Neural crest cell (in vitro differentiated cells): Measurements from ENCODE around the gene PAX5. TPM values are rescaled to one million over a fixed set of nuclear protein-coding genes. Genes with fewer than 3 reads are reported as not detected.
A peak's percentile ranks its signal among the peaks of the same experiment; 100 is the strongest.

Source experiments
- DNase-seq: peaks from one replicate; pipeline ENCODE4 v3.0.0; 2021; ENCODE audit warnings: low read depth, mixed read lengths, low spot score
- H3K27ac Mint-ChIP-seq: one replicate; pipeline ENCODE4 v1.8.0; 2021; ENCODE audit warnings: mild to moderate bottlenecking, mixed read lengths; ENCODE audit not compliant: unreplicated experiment
- H3K27me3 Mint-ChIP-seq: 2 replicates; pipeline ENCODE4 v1.8.0; 2021; ENCODE audit warnings: low read depth, mild to moderate bottlenecking, mixed read lengths
- H3K36me3 Mint-ChIP-seq: 2 replicates; pipeline ENCODE4 v1.8.0; 2021; ENCODE audit warnings: low read depth, mild to moderate bottlenecking, mixed read lengths
- H3K4me1 Mint-ChIP-seq: 2 replicates; pipeline ENCODE4 v1.8.0; 2021; ENCODE audit warnings: mixed read lengths
- H3K4me3 Mint-ChIP-seq: one replicate; pipeline ENCODE4 v1.8.0; 2021; ENCODE audit warnings: mild to moderate bottlenecking, mixed read lengths
- H3K9me3 Mint-ChIP-seq: 2 replicates; pipeline ENCODE4 v1.8.0; 2021; ENCODE audit warnings: mixed read lengths
- total RNA-seq: library from RNA; stranded (reverse); gene quantifications from 2 replicates; pipeline ENCODE4 v1.2.1, GENCODE V29; 2021
- TF ChIP-seq, protein P1 (sequence below): fragments of 200-600 bp; sonication (generic); conservative IDR thresholded peaks from 2 replicates; pipeline ENCODE4 v1.5.0; 2021; ENCODE audit warnings: antibody characterized with exemption, mild to moderate bottlenecking

PAX5 gene
- total RNA-seq, 1 donor from 2014 or later, result 19.5 TPM

GRCh38 chr9:36823934-36824333 lies 210.1 kb downstream of the PAX5 start:
- Mint-ChIP-seq H3K4me3 (no peak overlapping the region), H3K36me3 (no peaks in the 10 kb centered on the region), H3K9me3 (no peaks in the 10 kb centered on the region), H3K27me3 (no peaks in the 10 kb centered on the region), H3K4me1 (peaks cover 40% of the 10 kb centered on the region), H3K27ac (no peak overlapping the region)
- TF ChIP-seq, protein P1, sequence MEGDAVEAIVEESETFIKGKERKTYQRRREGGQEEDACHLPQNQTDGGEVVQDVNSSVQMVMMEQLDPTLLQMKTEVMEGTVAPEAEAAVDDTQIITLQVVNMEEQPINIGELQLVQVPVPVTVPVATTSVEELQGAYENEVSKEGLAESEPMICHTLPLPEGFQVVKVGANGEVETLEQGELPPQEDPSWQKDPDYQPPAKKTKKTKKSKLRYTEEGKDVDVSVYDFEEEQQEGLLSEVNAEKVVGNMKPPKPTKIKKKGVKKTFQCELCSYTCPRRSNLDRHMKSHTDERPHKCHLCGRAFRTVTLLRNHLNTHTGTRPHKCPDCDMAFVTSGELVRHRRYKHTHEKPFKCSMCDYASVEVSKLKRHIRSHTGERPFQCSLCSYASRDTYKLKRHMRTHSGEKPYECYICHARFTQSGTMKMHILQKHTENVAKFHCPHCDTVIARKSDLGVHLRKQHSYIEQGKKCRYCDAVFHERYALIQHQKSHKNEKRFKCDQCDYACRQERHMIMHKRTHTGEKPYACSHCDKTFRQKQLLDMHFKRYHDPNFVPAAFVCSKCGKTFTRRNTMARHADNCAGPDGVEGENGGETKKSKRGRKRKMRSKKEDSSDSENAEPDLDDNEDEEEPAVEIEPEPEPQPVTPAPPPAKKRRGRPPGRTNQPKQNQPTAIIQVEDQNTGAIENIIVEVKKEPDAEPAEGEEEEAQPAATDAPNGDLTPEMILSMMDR, result no peak
- no peak for DNase-seq

DNA sequence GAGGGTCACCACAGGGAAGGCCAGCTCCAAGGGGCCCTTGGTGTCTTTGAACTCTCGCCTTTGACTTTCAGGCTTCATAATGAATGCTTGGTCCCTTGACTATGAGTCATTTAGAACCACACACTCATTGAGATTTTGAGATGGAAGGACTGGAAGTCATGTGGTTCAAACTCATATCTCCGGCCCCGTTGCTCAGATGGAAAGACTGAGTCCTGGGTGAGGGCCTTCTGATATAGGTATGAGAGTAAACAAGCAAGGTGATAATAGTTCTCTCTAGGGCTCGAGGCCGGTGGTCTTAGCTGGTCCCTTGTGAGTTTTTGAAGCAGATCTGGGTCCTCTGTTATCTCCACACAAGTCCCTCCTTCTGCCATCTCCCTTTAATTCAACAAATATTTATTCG lies 210.6 kb downstream of the PAX5 start:
- Mint-ChIP-seq H3K27me3 (no peaks in the 10 kb centered on the region), H3K36me3 (no peaks in the 10 kb centered on the region), H3K9me3 (no peaks in the 10 kb centered on the region), H3K4me3 (no peak overlapping the region), H3K27ac (no peak overlapping the region), H3K4me1 (peaks cover 40% of the 10 kb centered on the region)
- TF ChIP-seq, protein P1, result no peak
- DNase-seq, result no peak

GRCh38 chr9:36822201-36822600 lies 211.9 kb downstream of the PAX5 start:
- Mint-ChIP-seq H3K27ac (peak overlapping the region; percentile 4), H3K9me3 (no peaks in the 10 kb centered on the region), H3K27me3 (no peaks in the 10 kb centered on the region), H3K4me1 (peaks cover 41% of the 10 kb centered on the region), H3K4me3 (no peak overlapping the region), H3K36me3 (no peaks in the 10 kb centered on the region)
- DNase-seq, result no peak
- TF ChIP-seq, protein P1, result no peak

DNA sequence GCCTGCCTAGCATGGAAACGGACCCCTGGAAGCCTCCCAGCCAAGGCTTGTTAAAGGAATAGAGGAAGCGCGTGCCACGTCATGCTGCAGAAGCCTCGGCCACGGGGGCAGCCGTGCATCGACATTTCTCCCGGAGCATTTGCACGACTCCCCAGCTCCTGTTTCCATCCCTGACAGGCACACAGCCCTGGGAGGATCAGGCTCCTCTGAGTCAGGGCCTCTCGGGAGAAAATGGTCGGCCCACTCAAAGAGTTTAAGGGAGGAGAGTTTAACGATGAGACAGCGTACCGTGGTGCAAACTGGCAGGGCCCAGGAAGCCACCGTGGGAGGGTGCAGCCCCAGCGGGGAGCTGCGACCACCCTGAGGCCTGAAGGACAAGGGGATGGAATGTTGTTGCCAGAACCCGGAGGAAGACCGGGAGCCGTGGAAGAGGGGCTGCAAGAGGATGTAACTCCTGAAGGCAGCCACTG lies 213.6 kb downstream of the PAX5 start:
- TF ChIP-seq, protein P1, result no peak
- peaks cover 41% of the 10 kb centered on the region for H3K4me1 Mint-ChIP-seq
- no peak overlapping the region for H3K4me3 Mint-ChIP-seq
- no peaks in the 10 kb centered on the region for H3K9me3 Mint-ChIP-seq
- H3K27me3 Mint-ChIP-seq, result no peaks in the 10 kb centered on the region
- no peaks in the 10 kb centered on the region for H3K36me3 Mint-ChIP-seq
- no peak overlapping the region for H3K27ac Mint-ChIP-seq
- DNase-seq, result no peak

GRCh38 chr9:36818965-36819870 lies 214.8 kb downstream of the PAX5 start:
- peak; percentile 40 for DNase-seq
- Mint-ChIP-seq H3K36me3 (no peaks in the 10 kb centered on the region), H3K27me3 (no peaks in the 10 kb centered on the region), H3K4me3 (peak overlapping the region; percentile 38), H3K27ac (peak overlapping the region; percentile 69), H3K4me1 (peaks cover 45% of the 10 kb centered on the region), H3K9me3 (no peaks in the 10 kb centered on the region)
- TF ChIP-seq, protein P1, result no peak
